Measurements from ENCODE around the gene EFHC1.

EFHC1 gene

GRCh38 chr6:52503851-52504781, 84.0 kb downstream of the EFHC1 start:
- no peak for DNase-seq

- DNase-seq, result no peak
Measured at GRCh38 chr6:52504782-52505136, 84.6 kb downstream of the EFHC1 start.

DNA sequence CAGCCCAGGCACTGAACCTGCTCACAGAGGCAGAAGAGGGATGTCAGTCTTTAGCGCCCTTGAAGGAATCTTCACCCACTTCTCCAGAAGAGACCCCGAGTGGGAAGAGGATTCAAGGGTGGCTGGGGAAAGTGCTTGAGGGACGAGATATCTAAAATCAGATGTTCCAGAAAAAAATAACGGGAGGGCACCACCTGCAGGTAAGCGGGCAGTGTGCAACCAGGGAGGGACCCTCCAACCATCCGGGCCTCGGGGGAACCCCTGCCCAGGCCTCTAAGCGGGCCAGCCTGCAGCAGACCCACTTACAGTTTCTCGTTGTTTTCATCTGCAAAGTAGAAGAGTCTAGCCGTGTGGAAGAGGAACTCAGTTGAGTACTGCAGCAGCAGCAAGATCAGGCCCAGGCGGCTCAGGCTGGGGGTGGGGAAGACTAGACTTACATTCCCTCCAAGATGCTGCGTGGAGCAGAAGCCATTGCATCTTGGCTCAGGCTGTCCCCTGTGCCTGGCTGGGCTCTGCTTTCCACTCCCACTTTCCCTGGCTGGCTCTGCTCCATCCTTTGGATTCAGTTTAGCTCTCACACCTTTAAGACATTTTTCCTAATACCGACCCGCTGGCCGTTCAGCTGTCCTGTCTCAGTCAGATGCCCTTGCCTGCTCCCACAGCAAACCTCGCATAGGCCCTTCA, 85.7 kb downstream of the EFHC1 start:
- DNase-seq, result no peak

DNA sequence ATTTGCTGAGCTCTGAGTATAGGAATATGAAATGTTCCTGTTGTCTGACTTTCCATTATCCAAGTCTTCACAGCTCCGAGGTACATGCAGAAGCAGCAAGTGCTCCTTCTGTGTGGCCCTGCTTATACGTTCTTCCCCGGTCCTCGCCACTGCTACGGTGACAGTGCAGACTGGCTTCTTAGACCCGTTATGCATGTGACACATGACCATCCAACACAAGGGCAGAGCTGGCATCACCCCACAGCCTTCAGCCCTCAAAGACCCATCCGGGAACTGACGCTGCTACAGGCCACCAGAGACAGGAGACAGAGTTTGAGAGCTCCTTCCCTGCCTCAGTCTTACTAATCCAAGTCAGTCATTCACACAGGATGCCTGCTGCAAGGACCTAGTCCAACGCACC, 86.3 kb downstream of the EFHC1 start:
- no peak for DNase-seq

DNA sequence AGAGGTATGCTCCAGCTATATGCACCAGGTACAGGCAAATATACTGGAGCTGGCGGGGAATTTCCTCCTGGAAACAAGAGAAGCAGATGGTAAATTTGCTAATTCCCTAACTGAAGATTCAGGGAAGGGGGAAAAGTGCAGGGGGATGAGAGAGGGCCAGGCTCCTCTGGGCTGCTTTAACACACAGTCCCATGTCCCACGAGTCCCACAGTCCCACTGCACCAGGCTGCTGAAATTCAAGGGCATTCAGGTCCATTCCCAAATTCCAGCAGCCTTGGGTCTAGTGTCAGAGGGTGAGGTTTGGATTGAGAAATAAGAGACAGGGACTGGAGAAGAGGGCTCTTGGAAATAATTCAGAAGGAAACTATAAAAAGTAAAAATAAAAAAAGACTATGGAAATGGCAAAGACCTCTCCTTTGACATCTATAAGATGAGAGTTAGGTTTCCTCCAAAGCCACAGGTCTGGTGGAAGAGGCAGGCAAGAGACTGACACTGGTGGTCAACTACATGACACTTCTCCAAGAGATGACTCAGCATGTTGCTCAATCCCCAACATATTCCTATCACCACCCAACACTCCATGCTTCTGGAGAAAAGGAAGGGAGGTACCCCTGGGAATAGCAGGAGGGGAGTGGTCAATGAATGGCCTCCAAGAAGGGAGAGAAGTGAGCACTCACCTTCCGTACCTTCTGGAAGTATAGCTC, 87.6 kb downstream of the EFHC1 start:
- DNase-seq, result no peak

GRCh38 chr6:52508261-52508739, 88.2 kb downstream of the EFHC1 start:
- no peak for DNase-seq

GRCh38 chr6:52509281-52510212, 89.4 kb downstream of the EFHC1 start:
- DNase-seq, result no peak

- no peak for DNase-seq
Measured at GRCh38 chr6:52510213-52510562, 90.0 kb downstream of the EFHC1 start.

GRCh38 chr6:52511163-52511562, 91.0 kb downstream of the EFHC1 start:
- no peak for DNase-seq

GRCh38 chr6:52511572-52512151, 91.5 kb downstream of the EFHC1 start:
- no peak for DNase-seq

DNA sequence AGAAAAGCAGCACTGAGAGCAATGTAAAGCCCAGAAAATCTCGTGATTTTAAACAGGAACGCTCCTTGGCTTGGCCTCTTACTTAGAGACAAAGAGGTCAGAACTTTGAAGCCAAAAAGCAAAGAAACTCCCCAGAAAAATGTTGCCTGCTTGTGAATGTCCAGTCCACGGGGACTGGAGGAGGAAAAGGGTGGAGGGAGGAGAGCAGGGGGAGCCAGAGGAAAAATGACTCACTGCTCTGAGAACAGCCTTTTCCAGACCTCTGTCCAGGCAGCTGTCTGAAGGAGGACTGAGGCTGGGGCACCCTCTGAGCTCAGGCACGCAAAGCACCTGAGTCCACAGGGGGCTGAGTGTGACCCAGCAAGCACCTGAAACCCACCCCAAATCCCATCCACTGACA, 92.1 kb downstream of the EFHC1 start:
- no peak for DNase-seq

- no peak for DNase-seq
Measured at GRCh38 chr6:52513464-52513863, 93.3 kb downstream of the EFHC1 start.

DNA sequence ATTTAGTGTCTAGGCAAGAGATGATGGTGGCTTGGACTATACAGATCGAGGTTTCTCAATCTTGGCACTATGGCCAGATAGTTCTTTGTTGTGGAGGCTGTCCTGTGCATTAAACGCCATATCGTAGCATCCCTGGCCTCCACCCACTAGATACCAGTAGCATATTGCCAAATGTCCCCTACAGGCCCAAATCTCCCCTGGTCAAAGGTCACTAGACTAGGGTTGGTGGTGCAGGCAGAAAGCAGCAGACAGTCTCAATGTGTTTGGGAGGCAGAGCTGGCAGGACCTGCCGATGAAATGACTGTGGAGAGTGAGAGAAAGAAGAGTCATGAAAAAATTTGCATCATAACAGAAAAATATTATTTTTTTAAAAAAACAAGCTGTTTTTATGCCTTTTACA, 93.8 kb downstream of the EFHC1 start:
- DNase-seq, result no peak

- no peak for DNase-seq
Measured at GRCh38 chr6:52514514-52514913, 94.4 kb downstream of the EFHC1 start.

DNA sequence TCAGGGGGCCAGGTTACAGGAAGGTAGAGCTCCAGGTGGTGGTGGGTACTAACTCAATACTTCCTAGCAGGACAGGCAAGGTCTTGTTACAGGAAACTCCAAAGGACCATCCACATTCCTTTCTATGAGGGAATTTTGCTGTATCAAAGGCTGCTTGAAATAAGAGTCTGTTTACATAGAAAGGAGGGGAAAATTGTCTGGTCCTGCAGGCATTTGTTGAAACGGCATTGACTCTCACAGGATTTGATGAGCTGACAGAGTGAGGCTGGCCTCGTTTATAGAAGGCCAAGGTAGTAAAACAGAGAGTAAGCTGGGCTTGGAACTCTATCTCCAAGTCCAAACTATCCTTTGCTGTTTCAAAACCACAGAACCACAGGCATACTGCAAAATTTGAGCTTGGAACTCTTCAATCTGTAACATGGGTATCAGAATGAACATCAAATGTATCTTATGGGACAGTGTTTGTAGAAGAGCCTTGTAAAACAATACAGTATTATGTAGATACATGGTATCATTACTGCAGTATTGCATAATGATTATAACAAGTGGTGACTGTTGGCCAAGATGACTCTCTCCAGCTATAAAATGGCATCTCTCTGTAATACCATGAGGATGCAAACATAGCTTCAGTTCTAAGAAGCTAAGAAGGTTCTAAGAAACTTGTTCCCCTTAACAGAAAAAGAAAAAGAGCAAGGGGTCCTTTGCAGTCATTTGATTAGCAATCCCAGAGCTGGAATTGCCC, 95.2 kb downstream of the EFHC1 start:
- no peak for DNase-seq

DNA sequence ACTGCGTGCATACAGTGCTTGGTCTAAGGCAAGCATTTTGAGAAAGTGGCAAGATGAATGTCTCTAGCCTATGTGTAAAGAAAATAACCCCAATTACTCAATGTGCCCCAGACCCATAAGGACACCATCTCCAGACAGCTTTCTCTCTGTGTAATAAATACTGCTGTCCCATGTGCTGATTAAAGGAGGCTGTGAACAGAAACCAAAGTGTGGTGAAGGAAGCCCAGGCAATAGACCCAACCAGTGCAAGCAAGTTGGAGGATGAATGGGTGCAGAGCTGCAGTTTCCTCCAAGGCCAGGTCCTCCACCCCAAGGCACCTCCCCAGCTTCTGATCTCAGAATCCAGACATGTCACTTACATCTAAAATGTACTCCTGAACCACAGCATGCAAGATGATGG, 96.1 kb downstream of the EFHC1 start:
- no peak for DNase-seq

GRCh38 chr6:52516943-52517342, 96.8 kb downstream of the EFHC1 start:
- no peak for DNase-seq

- DNase-seq, result no peak
Measured at GRCh38 chr6:52517502-52518278, 97.5 kb downstream of the EFHC1 start.

DNA sequence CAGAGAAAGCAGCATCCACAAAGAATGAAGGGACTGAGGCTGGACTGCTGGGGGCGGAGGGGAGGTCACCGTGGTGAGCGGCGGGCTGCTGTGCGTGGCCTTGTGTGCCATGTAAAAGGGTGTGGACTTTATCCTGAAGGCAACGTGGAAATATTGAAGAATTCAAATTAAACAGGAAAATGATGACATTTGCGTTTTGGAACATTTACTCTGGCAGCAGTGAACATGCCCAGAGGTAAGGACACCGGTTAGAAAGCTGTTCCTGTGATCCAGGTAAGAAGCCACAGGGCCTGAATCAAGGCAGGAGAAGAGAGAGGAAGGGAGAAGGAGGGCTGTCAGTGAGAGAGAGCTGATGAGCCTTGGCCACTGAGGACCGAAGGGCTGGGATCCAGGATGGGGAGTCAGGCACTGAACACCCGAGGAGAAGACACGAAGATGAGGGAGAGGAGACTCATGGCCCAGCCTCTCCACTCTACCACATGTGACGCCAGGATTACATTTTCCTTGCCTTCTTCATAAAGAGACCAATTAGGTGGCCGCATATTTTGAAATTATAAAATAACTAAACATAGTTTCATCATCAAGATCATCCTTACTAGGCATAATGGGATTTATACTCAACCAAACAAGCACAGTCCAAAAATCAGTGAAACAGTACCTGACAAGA, 98.3 kb downstream of the EFHC1 start:
- DNase-seq, result no peak

GRCh38 chr6:52519618-52520017, 99.5 kb downstream of the EFHC1 start:
- no peak for DNase-seq

Measured in CD4-positive, alpha-beta T cell treated with Interleukin-4 for 1 hour (primary cell).